GM12878 (cell line): ENCODE measurements around the gene SEZ6L2. TPM values are rescaled to one million over a fixed set of nuclear protein-coding genes. Genes with fewer than 3 reads are reported as not detected.

ENCODE experiments used
- ATAC-seq: fragments of 200-7000 bp; cut with Tn5 transposase; 3 replicates; pipeline ENCODE4 v1.9.1; 2020; ENCODE audit warnings: mild to moderate bottlenecking, moderate library complexity
- BruUV-seq: library from RNA; stranded (reverse); fragments of 400-500 nt; replicated peaks from 2 replicates; lab custom pipeline; 2021; lab: Mats Ljungman, UMichigan
- CTCF ChIA-PET: fragments of 300-600 bp; sonication (Branson Sonifier 250); formaldehyde crosslinking; extraction: SDS; loops from one replicate; lab custom pipeline; 2021; ENCODE audit warnings: inconsistent platforms; lab: Yijun Ruan, JAX
- POLR2A ChIA-PET: fragments of 350-600 bp; formaldehyde crosslinking; extraction: SDS; loops from one replicate; lab custom pipeline; 2021; ENCODE audit warnings: inconsistent platforms; lab: Charles Lee
- RAD21 ChIA-PET: fragments of 300-600 bp; sonication (Branson Sonifier 250); formaldehyde crosslinking; loops from one replicate; lab custom pipeline; 2023; ENCODE audit warnings: antibody characterized with exemption; ENCODE audit not compliant: unreplicated experiment; lab: Charles Lee
- SMC1A ChIA-PET: fragments of 300-600 bp; sonication (Branson Sonifier 250); formaldehyde crosslinking; loops from one replicate; lab custom pipeline; 2023; ENCODE audit not compliant: unreplicated experiment, uncharacterized antibody; lab: Charles Lee
- DNase-seq: peaks from one replicate; pipeline ENCODE4 v3.0.0-alpha.2; 2011; ENCODE audit warnings: low read depth, low spot score
- FAIRE-seq: peaks from 3 replicates; lab custom pipeline; 2011; peaks lifted over from hg19 to GRCh38; lab: Jason Lieb, UNC
- H2AFZ ChIP-seq: 2 replicates; pipeline ENCODE4 v1.6.0; 2011; ENCODE audit warnings: low read depth, low read length, control low read depth; ENCODE audit not compliant: control insufficient read depth
- H3K27ac ChIP-seq: 2 replicates; pipeline ENCODE4 v1.5.1; 2011; ENCODE audit warnings: control low read depth; ENCODE audit not compliant: control insufficient read depth, insufficient read depth
- H3K27me3 ChIP-seq, 2 experiments: replicated peaks in 1 of 2; 2 replicates each; pipeline versions ENCODE4 v1.6.0 to v1.6.1; 2011; ENCODE audit warnings: low read length in 1 of 2; ENCODE audit not compliant: control insufficient read depth in 2 of 2, insufficient read depth in 2 of 2
- H3K36me3 ChIP-seq, 2 experiments: 2 replicates each; pipeline ENCODE4 v1.5.1; 2011; ENCODE audit warnings: low read length in 1 of 2; ENCODE audit not compliant: control insufficient read depth in 2 of 2, insufficient read depth in 2 of 2
- H3K4me1 ChIP-seq: 2 replicates; pipeline ENCODE4 v1.6.1; 2011; ENCODE audit warnings: mild to moderate bottlenecking, low read length, moderate library complexity, mixed read lengths; ENCODE audit not compliant: control insufficient read depth, insufficient read depth
- H3K4me2 ChIP-seq: 2 replicates; pipeline ENCODE4 v1.6.0; 2011; ENCODE audit warnings: control low read depth; ENCODE audit not compliant: control insufficient read depth, insufficient read depth
- H3K4me3 ChIP-seq: fragments of 200-600 bp; sonication (generic); 2 replicates; pipeline ENCODE4 v1.5.1; 2016
- H3K79me2 ChIP-seq: 2 replicates; pipeline ENCODE4 v1.6.0; 2011; ENCODE audit warnings: low read length; ENCODE audit not compliant: control insufficient read depth, insufficient read depth
- H3K9ac ChIP-seq: 2 replicates; pipeline ENCODE4 v1.8.0; 2011; ENCODE audit warnings: low read length, control low read depth, mixed read lengths; ENCODE audit not compliant: control insufficient read depth, insufficient read depth
- H3K9me3 ChIP-seq: replicated peaks from 3 replicates; pipeline ENCODE4 v1.5.1; 2011; ENCODE audit warnings: mild to moderate bottlenecking, low read length; ENCODE audit not compliant: control insufficient read depth, insufficient read depth
- H4K20me1 ChIP-seq: 2 replicates; pipeline ENCODE4 v1.6.0; 2011; ENCODE audit not compliant: control insufficient read depth, insufficient read depth
- CREB1 ChIP-seq: IDR thresholded peaks from 2 replicates; pipeline ENCODE4 v1.6.1; 2012; ENCODE audit warnings: low read depth, mild to moderate bottlenecking, inconsistent platforms
- CTCF ChIP-seq, 3 experiments: IDR thresholded peaks in 2 of 3; conservative IDR thresholded peaks in 1 of 3; 2 replicates each; pipeline ENCODE4 v1.5.1; 2011; ENCODE audit warnings: low read depth in 3 of 3, low read length in 3 of 3, mild to moderate bottlenecking in 3 of 3, control low read depth in 2 of 3, moderate library complexity in 2 of 3, inconsistent platforms in 1 of 3, mixed read lengths in 1 of 3; ENCODE audit not compliant: control insufficient read depth in 2 of 3, insufficient read depth in 1 of 3; ENCODE audit errors: extremely low read depth in 1 of 3
- CUX1 ChIP-seq: IDR thresholded peaks from 2 replicates; pipeline ENCODE4 v1.6.1; 2012; ENCODE audit warnings: improper control_type of control experiment, low read depth, low read length; ENCODE audit not compliant: insufficient replicate concordance
- MXI1 ChIP-seq: fragments of 150-350 bp; IDR thresholded peaks from 2 replicates; pipeline ENCODE4 v1.6.1; 2011; ENCODE audit warnings: low read depth, mild to moderate bottlenecking, inconsistent platforms, low read length, improper control_type of control experiment
- NBN ChIP-seq: fragments of 450-650 bp; IDR thresholded peaks from 2 replicates; pipeline ENCODE4 v1.6.1; 2016
- POLR2AphosphoS5 ChIP-seq: IDR thresholded peaks from 2 replicates; pipeline ENCODE4 v1.6.1; 2011; ENCODE audit warnings: mild to moderate bottlenecking, low read length, inconsistent platforms
- RUNX3 ChIP-seq: IDR thresholded peaks from 2 replicates; pipeline ENCODE4 v1.6.1; 2012; ENCODE audit warnings: low read length, inconsistent platforms
- WGBS: methylation state at CpG from one replicate; pipeline ENCODE4 v1.1.6; 2016; ENCODE audit warnings: low lambda C conversion rate; ENCODE audit not compliant: insufficient replicate concordance, insufficient coverage; ENCODE audit errors: missing lambda C conversion rate; 5-methylcytosine and 5-hydroxymethylcytosine counted together
- in situ Hi-C: fragments of 300-500 bp; cut with MboI; formaldehyde crosslinking; loops from 9 replicates; pipeline ENCODE4 v1.14.3; 2018; ENCODE audit warnings: mixed read lengths
- intact Hi-C: fragments of 100-400 bp; cut with micrococcal nuclease; formaldehyde crosslinking; loops from one replicate; pipeline ENCODE4 v1.14.2; 2022; ENCODE audit not compliant: unreplicated experiment
- polyA plus RNA-seq, 11 experiments: library from polyadenylated mRNA; depleted of rRNA in 4 of 11; unstranded in 6 of 11; stranded (reverse) in 5 of 11; fragments of >200 nt; fragmentation: Nextera tagmentation in 4 of 11; fragmentation: Illumina TruSeq in 1 of 11; extraction: Ambion mirVana in 4 of 11; extraction: Trizol in 1 of 11; gene quantifications; 1 replicate in 1 of 11; 2 replicates in 10 of 11; pipeline versions ENCODE4 v1.2.1 to v1.2.3, GENCODE V29; 2011 to 2016; ENCODE audit warnings: inconsistent platforms in 2 of 11, missing spikeins in 2 of 11, low read depth in 1 of 11
- total RNA-seq, 4 experiments: library from RNA; depleted of rRNA in 3 of 4; stranded (reverse); fragments of >200 nt in 3 of 4; fragmentation: Illumina TruSeq in 1 of 4; extraction: Trizol in 1 of 4; gene quantifications; 2 replicates each; pipeline versions ENCODE4 v1.2.1 to v1.2.3, GENCODE V29; 2013 to 2021

Gene SEZ6L2
- total and polyA plus RNA-seq, 10 of the 15 experiments (the other 5 are each of a cell fraction or from before 2014, with no cell fraction given): 0.06 to 0.49 TPM; not detected in 8

GRCh38 chr16:29860218-29860617 is 39.1 kb downstream of the SEZ6L2 start:
- Histone ChIP-seq H4K20me1 (no peaks in the 10 kb centered on the region), H3K9me3 (no peaks in the 10 kb centered on the region), H3K9ac (no peak overlapping the region), H3K4me2 (no peak overlapping the region), H2AFZ (no peak overlapping the region), H3K4me1 (peaks cover 4% of the 10 kb centered on the region), H3K27ac (no peak overlapping the region), H3K27me3 (0 out of 4 replicates have a peak, but pooled peaks cover 0 to 1% of the 10 kb centered on the region in 2 experiments), H3K79me2 (peaks cover 7% of the 10 kb centered on the region), H3K36me3 (peaks cover 0 to 3% of the 10 kb centered on the region in 2 experiments; a peak in 2 of 4 replicates), H3K4me3 (no peak overlapping the region)
- intact Hi-C loops: loop anchor here (5.0 to 10.0 kb wide), 2 partner anchors 38 to 65 kb away; partner anchors contain the start of genes KCTD13 and MVP
- CTCF ChIA-PET: no interaction called here
- WGBS: 98% methylated on average over 9 of the region's 9 CpGs
- POLR2A ChIA-PET: no interaction called here
- DNase-seq (no peak), ATAC-seq (no peak), FAIRE-seq (no peak)
- BruUV-seq: no TSS peak
- no peak for TF ChIP-seq NBN
- in situ Hi-C loops: no loop called here
- RAD21 ChIA-PET: no interaction called here
- SMC1A ChIA-PET: no interaction called here

DNA sequence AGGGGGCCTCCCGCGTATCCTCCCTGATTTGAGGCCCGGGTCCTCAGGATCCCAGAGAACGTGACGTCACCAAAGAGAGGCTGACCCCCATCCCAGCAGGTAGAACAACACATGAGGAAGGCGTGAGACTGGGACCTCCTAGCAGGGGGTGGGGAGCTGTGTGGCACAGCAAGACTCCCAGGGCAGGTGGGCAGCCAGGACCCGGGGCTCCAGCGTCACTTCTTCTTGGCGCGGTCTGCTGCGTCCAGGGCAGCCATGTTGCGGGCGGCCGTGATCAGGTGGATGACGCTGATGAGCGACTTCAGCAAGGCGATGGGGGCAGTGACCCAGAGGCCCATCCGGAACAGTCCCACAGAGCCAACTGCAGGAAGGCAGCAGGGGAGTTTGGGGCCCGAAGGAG is 40.4 kb downstream of the SEZ6L2 start:
- no peaks in the 10 kb centered on the region for H4K20me1 ChIP-seq
- intact Hi-C loops (no loop called here), in situ Hi-C loops (no loop called here)
- no peak for FAIRE-seq
- ChIA-PET CTCF (interaction anchor here (1.9 kb wide), 1 partner anchor 11 kb away, joined by 11 read pairs; no protein-coding TSS in a partner anchor), RAD21 (no interaction called here), POLR2A (no interaction called here), SMC1A (no interaction called here)
- H3K4me1 ChIP-seq: peaks cover 4% of the 10 kb centered on the region
- H3K79me2 ChIP-seq: peaks cover 7% of the 10 kb centered on the region
- H3K4me2 ChIP-seq: no peak overlapping the region
- no peak overlapping the region for H2AFZ ChIP-seq
- H3K27ac ChIP-seq: no peak overlapping the region
- no peak for ATAC-seq
- DNase-seq: no peak
- TF ChIP-seq POLR2AphosphoS5: no peak
- TF ChIP-seq RUNX3: no peak
- TF ChIP-seq CUX1: no peak
- TF ChIP-seq MXI1: no peak
- TF ChIP-seq CTCF (IDR thresholded peaks at IDR 0.05 in 2 of 3, conservative IDR thresholded peaks at IDR 0.05 in 1 of 3; ENCODE audit: control insufficient read depth in 2 of 3, extremely low read depth in 1 of 3, insufficient read depth in 1 of 3, low read depth in 3 of 3, low read length in 3 of 3): no peak
- no peak for TF ChIP-seq CREB1
- 94% methylated on average over 19 of the region's 19 CpGs for WGBS
- H3K27me3 ChIP-seq: no peaks in the 10 kb centered on the region
- H3K9ac ChIP-seq: no peak overlapping the region
- peaks cover 0 to 3% of the 10 kb centered on the region in 2 experiments; a peak in 2 of 4 replicates for H3K36me3 ChIP-seq
- H3K4me3 ChIP-seq: no peak overlapping the region
- BruUV-seq: no TSS peak
- no peaks in the 10 kb centered on the region for H3K9me3 ChIP-seq
